HAP-1 (cell line): Measurements from ENCODE around the gene DENND2A.
"Not testable (repeated sequence)": the region's sequence is repeated elsewhere in the genome, so short reads cannot be mapped to it uniquely, and the experiment has no call there.

Experiments
- DNase-seq, 2 experiments: peaks; one replicate each; pipeline ENCODE4 v3.0.0-alpha.2; 2016 to 2020; ENCODE audit warnings: low spot score in 2 of 2
- H3K27me3 ChIP-seq: fragments of 250-450 bp; sonication (Bioruptor Pico); 2 replicates; pipeline ENCODE4 v1.5.1; 2020; ENCODE audit warnings: low read depth, mild to moderate bottlenecking, moderate library complexity
- H3K36me3 ChIP-seq: fragments of 250-450 bp; sonication (Bioruptor Pico); replicated peaks from 2 replicates; pipeline ENCODE4 v1.5.1; 2020; ENCODE audit warnings: mild to moderate bottlenecking
- H3K4me1 ChIP-seq: fragments of 250-450 bp; sonication (Bioruptor Pico); 2 replicates; pipeline ENCODE4 v1.5.1; 2020; ENCODE audit warnings: mild to moderate bottlenecking
- H3K4me3 ChIP-seq: fragments of 250-450 bp; sonication (Bioruptor Pico); 2 replicates; pipeline ENCODE4 v1.5.1; 2020; ENCODE audit warnings: mild to moderate bottlenecking, moderate library complexity
- H3K9me3 ChIP-seq: fragments of 250-450 bp; sonication (Bioruptor Pico); 2 replicates; pipeline ENCODE4 v1.5.1; 2020; ENCODE audit warnings: mild to moderate bottlenecking, moderate library complexity
- in situ Hi-C: fragments of 300-500 bp; cut with MboI; formaldehyde crosslinking; loops from 3 replicates; pipeline ENCODE4 v1.14.3; 2020; ENCODE audit warnings: low sequenced_read_pairs, inconsistent platforms, mixed read lengths

The DENND2A gene

DNA sequence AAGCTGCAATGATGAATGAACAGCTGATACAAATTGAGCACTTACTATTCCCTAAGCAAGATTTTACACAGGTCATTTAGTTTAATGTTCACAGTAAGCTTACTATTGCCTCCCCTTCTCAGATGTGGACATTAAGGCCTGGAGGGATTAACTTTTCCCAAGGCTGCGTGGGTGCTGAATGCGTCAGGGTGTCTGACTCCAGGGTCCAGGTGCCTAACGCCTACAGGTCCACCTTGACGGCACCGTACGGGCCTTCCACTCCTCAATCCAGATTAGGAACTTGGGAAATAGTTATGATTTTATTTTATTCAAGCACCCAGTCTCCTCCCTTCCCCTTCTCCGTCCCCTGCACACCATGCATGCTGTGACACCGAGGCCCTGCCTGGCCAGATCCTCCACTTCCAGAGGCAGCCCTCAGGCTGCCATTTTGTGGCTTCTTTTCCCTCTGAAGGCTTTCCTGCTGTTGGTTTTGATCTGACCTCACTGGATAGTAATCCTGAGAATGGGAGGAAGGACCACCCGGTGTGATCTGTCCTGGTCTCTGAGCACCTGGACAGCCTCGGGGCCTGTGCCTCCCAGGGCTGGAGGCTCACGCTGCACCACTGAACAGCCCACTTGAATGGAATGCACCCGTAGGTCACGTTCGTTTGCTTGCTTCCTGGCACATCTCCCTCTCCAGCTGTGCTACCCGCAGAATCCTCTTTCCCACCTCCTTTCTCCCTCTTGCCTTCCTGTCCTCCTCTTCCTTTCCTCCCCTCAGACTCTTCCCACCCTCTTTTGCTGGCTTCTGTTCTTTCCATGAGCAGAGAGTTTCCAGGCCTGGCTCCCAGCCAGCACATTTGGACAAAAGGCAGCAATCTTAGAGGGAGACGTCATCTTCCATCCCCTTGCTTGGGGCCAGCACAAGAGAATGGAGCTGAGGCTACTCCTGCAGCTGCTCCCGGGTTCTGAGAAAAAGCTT, 14.4 kb downstream of the DENND2A start:
- in situ Hi-C loops: no loop called here
- DNase-seq: peak; percentile 84 to 92
- Histone ChIP-seq H3K27me3 (no peaks in the 10 kb centered on the region), H3K9me3 (no peaks in the 10 kb centered on the region; the same call in 1 of the 2 replicates), H3K4me1 (peaks cover 19% of the 10 kb centered on the region), H3K36me3 (no peaks in the 10 kb centered on the region), H3K4me3 (no peak overlapping the region)

DNA sequence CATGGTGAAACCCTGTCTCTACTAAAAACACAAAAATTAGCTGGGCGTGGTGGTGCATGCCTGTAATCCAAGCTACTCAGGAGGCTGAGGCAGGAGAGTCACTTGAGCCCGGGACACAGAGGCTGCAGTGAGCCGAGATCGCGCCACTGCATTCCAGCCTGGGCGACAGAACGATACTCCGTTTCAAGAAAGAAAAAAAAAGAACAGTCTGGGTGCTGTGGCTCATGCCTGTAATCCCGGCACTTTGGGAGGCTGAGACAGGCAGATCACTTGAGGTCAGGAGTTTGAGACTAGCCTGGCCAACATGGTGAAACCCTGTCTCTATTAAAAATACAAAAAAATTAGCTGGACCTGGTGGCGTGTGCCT, 15.4 kb downstream of the DENND2A start:
- in situ Hi-C loops, DNase-seq, H3K27me3 ChIP-seq, H3K36me3 ChIP-seq, H3K4me3 ChIP-seq, H3K9me3 ChIP-seq: not testable (repeated sequence)
- peaks cover 25% of the 10 kb centered on the region for H3K4me1 ChIP-seq

DNA sequence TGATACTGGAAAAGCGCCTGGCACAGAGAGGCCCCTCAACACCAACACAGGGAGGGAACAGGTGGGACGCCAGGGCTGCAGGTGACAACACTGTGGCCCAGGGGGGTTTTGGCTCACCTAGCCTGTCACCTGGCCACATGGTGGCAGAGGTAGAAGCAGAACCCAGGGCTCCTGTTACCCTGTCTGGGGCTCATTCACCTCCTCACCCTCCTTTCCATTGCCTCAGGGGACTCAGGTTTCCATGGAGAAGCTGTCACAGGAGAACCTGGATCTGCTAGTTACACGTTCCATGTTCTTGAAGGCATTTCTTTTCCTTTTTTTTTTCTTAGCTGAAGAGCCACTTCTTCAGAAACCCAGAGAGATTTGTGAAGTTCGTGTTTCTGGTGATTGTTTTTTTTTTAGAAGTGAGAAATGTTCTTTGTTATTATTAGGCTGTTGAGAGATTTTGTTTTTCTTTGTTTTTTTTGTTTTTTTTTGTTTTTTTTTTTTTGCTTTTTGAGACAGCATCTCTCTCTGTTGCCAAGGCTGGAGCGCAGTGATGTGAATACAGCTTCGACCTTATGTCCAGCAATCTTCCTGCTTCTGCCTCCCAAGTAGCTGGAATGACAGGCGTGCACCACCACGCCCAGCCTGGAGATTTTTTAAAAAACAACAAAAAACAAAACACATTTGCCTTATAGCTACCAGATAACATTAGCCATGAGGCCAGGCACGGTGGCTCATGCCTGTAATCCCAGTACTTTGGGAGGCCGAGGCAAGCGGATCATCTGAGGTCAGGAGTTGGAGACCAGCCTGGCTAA, 16.0 kb downstream of the DENND2A start:
- H3K4me1 ChIP-seq: peaks cover 30% of the 10 kb centered on the region
- in situ Hi-C loops: no loop called here
- H3K27me3 ChIP-seq: no peaks in the 10 kb centered on the region
- H3K36me3 ChIP-seq: no peaks in the 10 kb centered on the region
- DNase-seq: peak in 1 of 2 experiments; percentile 25
- no peaks in the 10 kb centered on the region for H3K9me3 ChIP-seq
- H3K4me3 ChIP-seq: no peak overlapping the region

DNA sequence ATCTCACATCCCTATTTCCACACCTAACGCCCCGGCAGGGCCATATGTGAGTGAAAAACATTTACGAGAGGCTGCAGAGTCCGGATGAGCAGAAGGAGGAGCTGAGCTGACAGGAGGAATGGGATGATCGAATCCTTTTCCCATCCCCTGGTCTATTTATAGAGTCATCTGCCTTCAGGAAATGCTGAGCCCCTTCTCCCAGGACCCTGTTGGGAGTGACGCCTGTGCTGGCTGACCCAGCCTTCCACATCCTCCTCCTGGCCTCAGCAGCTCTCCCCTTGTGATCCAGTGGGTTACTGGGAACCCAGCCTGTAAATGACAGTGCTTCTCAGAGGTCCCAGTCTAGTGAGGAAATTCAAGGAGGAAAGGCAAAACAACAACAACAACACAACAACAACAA, 16.6 kb downstream of the DENND2A start:
- H3K9me3 ChIP-seq: no peaks in the 10 kb centered on the region
- peaks cover 33% of the 10 kb centered on the region for H3K4me1 ChIP-seq
- H3K4me3 ChIP-seq: no peak overlapping the region
- in situ Hi-C loops: no loop called here
- DNase-seq: no peak
- no peaks in the 10 kb centered on the region for H3K27me3 ChIP-seq
- no peaks in the 10 kb centered on the region for H3K36me3 ChIP-seq

DNA sequence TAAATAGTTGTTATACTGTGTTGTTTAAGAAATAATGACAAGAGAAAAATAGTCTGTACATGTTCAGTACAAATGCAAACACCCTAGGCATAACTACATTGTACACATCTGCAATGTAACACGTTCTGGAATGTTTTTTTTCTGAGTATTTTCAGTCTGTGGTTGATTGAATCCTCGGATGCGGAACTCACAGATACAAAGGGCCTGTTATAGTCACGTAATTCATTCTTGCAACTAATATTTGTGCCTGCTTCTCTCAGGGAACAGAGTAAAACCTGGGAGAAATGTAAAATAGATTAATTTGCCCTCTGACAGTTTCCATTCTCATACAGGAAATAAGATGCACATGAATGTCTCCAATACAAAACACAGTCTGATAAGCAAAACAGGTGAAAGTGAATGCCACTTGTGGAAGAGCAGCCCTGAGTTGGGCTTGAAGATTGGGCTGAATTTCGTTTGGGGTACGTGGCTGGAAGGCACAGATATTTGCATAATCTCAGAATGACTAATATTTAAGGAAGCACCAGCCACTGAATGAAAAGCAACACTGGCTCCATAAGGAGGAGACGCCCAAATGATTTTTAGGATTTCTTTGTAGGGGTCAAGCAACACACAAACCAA, 19.1 kb downstream of the DENND2A start:
- Histone ChIP-seq H3K36me3 (no peaks in the 10 kb centered on the region), H3K4me1 (peaks cover 35% of the 10 kb centered on the region), H3K4me3 (no peak overlapping the region), H3K27me3 (no peaks in the 10 kb centered on the region), H3K9me3 (no peaks in the 10 kb centered on the region)
- in situ Hi-C loops: no loop called here
- DNase-seq: no peak

DNA sequence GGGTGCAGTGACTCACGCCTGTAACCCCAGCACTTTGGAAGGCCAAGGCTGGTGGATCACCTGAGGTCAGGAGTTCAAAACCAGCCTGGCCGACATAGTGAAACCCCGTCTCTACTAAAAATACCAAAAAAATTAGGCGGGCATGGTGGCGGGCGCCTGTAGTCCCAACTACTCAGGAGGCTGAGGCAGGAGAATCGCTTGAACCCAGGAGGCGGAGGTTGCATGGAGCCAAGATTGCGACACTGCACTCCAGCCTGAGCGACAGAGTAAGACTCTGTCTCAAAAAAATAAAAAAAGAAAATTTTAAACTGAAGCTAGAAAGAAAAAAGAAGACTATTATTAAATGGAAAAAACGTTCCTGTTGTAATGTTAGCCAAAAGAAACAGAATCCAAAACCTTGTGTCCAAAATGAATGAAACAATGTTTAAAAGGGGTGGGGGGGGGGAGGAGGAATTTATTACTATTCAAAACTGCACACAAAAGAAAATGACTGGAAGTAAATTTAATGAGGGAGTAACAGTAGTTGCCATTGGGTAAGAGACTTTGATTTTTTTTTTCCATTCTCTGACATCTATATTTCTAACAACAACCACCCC, 20.6 kb downstream of the DENND2A start:
- H3K4me1 ChIP-seq: peaks cover 30% of the 10 kb centered on the region
- in situ Hi-C loops, H3K9me3 ChIP-seq, DNase-seq, H3K27me3 ChIP-seq, H3K36me3 ChIP-seq, H3K4me3 ChIP-seq: not testable (repeated sequence)

DNA sequence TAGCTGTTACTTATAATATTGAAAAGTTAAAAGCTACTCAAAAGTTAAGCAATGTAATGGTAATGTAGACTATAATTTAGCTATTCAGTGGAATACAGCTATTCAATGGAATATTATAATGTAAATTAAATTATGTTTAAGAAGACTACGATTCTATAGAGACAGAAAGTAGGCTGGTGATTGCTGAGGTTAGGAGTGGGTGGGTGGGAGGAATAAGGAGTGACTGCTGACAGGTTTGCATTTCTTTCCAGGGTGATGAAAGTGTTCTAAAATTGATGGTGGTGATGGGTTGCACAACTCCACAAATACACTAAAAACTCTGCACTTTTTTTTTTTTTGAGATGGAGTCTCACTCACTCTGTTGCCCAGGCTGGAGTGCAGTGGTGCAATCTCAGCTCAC, 21.4 kb downstream of the DENND2A start:
- Histone ChIP-seq H3K4me1 (peaks cover 30% of the 10 kb centered on the region), H3K36me3 (no peaks in the 10 kb centered on the region), H3K27me3 (no peaks in the 10 kb centered on the region), H3K9me3 (no peaks in the 10 kb centered on the region), H3K4me3 (no peak overlapping the region)
- in situ Hi-C loops: no loop called here
- peak; percentile 75 to 95 for DNase-seq

DNA sequence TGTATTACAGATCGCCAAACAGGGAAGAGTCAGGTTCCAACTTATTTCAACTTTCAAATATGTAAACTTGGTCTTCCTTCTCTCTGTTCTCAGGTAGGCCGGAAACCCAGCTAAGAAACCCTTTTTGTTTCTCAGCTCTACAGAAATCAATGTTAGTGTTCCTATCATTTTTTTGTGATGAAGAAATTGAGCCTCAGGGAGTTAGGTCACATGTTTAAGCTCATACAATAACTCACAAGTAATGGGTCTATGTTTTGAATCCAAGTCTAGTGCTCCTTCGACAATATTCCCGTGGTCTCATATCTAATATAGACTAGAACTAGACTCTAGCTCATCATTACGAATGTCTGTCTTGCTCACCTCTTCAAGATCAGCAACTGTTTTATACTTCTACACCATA, 22.3 kb downstream of the DENND2A start:
- H3K36me3 ChIP-seq: no peaks in the 10 kb centered on the region
- no peaks in the 10 kb centered on the region for H3K9me3 ChIP-seq
- DNase-seq: no peak
- no peak overlapping the region for H3K4me3 ChIP-seq
- no peaks in the 10 kb centered on the region for H3K27me3 ChIP-seq
- peaks cover 30% of the 10 kb centered on the region for H3K4me1 ChIP-seq
- in situ Hi-C loops: no loop called here

DNA sequence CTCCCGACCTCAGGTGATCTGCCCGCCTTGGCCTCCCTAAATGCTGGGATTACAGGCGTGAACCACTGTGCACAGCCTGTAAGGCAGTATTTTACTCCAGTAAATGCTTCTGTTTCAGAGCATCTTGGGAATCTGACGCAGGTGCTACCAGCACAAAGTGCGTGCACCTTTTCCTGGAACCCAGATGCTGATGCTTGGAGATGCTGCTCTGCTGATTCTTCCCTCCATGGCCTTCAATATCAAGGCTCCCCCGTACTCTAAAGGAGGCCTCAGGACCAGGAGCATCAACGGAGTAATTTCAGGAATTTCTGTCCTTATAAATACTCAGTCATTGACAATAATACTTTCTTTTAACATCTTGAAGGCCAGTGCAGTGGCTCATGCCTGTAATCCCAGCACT, 23.5 kb downstream of the DENND2A start:
- no peaks in the 10 kb centered on the region for H3K9me3 ChIP-seq
- H3K4me1 ChIP-seq: peaks cover 30% of the 10 kb centered on the region
- H3K36me3 ChIP-seq: no peaks in the 10 kb centered on the region
- H3K4me3 ChIP-seq: no peak overlapping the region
- H3K27me3 ChIP-seq: no peaks in the 10 kb centered on the region
- DNase-seq: no peak
- in situ Hi-C loops: no loop called here

DNA sequence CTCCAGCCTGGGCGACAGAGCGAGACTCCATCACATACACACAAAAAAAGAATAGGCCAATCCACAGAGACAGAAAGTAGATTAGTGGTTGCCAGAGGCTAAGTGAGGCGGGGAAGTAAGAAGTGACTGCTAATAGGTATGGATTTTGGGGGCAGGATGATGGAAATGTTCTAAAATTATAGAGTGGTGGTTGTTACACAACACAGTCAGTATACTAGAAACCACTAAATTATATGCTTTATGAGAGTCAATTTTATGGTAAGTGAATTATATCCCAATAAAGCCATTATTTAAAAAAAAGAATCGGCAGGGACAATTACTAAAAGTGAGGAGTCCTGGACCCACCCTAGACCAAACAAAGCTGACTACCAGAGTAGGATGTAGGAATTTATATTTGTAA, 24.3 kb downstream of the DENND2A start:
- in situ Hi-C loops: no loop called here
- Histone ChIP-seq H3K4me1 (peaks cover 23% of the 10 kb centered on the region), H3K27me3 (no peaks in the 10 kb centered on the region), H3K36me3 (no peaks in the 10 kb centered on the region), H3K9me3 (no peaks in the 10 kb centered on the region), H3K4me3 (no peak overlapping the region)
- DNase-seq: no peak

DNA sequence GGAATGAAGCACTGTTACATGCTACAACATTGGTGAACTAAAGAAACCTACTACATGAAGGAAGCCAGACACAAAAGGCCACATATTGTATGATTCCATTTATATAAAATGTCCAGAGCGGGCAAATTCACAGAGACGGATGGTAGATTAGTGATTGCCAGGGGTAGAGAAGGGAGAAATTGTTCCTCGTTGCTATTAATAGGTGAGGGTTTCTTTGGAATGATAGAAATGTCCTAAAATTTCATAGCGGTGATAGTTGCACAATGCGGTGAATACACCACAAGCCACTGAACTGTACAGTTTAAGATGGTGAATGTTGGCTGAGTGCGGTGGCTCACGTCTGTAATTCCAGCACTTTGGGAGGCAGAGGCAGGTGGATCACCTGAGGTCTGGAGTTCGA, 29.0 kb downstream of the DENND2A start:
- no peak overlapping the region for H3K4me3 ChIP-seq
- DNase-seq: no peak
- no peaks in the 10 kb centered on the region; the same call in 1 of the 2 replicates for H3K4me1 ChIP-seq
- H3K9me3 ChIP-seq: no peaks in the 10 kb centered on the region
- no peaks in the 10 kb centered on the region for H3K36me3 ChIP-seq
- H3K27me3 ChIP-seq: no peaks in the 10 kb centered on the region
- in situ Hi-C loops: no loop called here

DNA sequence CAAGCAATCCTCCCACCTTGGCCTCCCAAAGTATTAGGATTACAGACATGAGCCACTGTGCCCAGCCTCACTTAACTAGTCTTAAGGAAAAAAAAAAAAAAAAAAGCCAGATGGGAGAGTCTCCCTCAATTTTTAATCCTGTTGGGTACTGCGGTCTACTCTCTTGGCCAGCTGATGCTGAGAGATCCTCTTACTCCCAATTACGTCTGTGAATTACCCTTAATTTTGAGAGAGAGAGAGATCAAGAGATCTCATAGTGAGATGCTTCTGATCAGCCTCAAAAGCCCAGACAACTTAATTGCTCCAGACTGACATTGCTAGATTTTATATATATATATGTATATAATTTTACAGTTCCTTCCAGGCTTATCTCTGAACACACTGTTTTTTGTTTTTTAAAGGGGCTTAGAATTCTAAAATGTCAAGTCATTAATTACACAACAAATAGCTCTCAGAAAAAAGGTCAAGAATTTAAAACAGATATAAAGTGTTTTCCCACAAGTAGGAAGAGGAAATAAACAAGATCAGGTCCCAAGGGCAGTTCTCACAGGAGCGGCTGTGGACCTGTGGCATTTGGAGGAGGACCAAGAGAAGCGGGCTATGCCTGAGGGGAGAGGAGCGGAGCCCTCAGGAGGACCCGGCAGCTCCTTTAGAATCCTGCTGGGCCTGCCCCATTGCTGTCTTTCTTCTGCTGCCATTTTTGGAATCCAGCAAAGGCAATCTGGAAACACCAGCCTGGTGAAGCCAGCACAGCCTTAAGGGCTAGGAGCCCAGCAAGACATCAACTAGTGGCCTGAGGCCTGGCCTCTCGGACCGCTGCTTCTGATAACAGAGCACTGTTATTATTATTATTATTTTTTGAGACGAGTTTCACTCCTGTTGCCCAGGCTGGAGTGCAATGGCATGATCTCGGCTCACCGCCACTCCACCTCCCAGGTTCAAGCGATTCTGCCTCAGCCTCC, 30.1 kb downstream of the DENND2A start:
- H3K4me3 ChIP-seq: no peak overlapping the region
- in situ Hi-C loops: no loop called here
- H3K36me3 ChIP-seq: no peaks in the 10 kb centered on the region
- no peaks in the 10 kb centered on the region for H3K27me3 ChIP-seq
- H3K4me1 ChIP-seq: no peaks in the 10 kb centered on the region; the same call in 1 of the 2 replicates
- DNase-seq: no peak
- no peaks in the 10 kb centered on the region for H3K9me3 ChIP-seq

DNA sequence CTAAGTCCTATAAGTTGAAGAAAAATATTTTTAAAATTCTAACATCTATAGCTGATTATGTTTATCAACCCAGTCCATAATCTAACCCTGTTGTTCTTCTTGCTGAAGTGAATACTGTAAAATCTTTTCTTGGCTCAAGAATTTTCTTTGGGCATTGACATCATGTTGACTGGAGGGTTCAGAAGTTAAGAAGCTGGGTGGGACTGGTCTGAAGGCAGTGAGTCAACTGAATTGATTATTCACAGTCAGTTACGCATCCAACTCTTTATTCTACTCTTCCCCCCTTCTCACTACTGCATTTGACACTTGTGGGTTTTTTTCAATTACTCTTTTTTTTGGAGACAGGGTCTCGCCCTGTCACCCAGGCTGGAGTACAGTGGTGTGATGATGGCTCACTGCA, 31.0 kb downstream of the DENND2A start:
- in situ Hi-C loops: no loop called here
- no peak for DNase-seq
- Histone ChIP-seq H3K36me3 (no peaks in the 10 kb centered on the region), H3K27me3 (no peaks in the 10 kb centered on the region), H3K9me3 (no peaks in the 10 kb centered on the region), H3K4me1 (no peaks in the 10 kb centered on the region; the same call in 1 of the 2 replicates), H3K4me3 (no peak overlapping the region)
